ENCODE results near the gene RCC1. TPM values are rescaled to one million over a fixed set of nuclear protein-coding genes. Genes with fewer than 3 reads are reported as not detected.
A peak's percentile ranks its signal among the peaks of the same experiment; 100 is the strongest.

RCC1 gene
- polyA plus RNA-seq, 1 of the 3 experiments (the other 2 are of a cell fraction) = 61.0 TPM

- Histone ChIP-seq H3F3A (replicated peaks; ENCODE audit: insufficient read depth) (peaks cover 73% of the 10 kb centered on the region), H2AFZ (ENCODE audit: low read depth) (no peak overlapping the region), H3K9ac (peak overlapping the region; percentile 99), H3K27me3 (ENCODE audit: insufficient read depth) (no peaks in the 10 kb centered on the region), H3K36me3 (replicated peaks in 1 of 2; ENCODE audit: control insufficient read depth in 1 of 2, insufficient read depth in 2 of 2, low read length in 1 of 2) (peaks cover 44 to 65% of the 10 kb centered on the region in 2 experiments), H3K4me2 (peak overlapping the region; percentile 88), H3K79me2 (ENCODE audit: insufficient read depth) (peaks cover 50% of the 10 kb centered on the region), H3K9me2 (no peaks in the 10 kb centered on the region), H3K4me3 (ENCODE audit: low read depth in 2 of 2, low read length in 1 of 2) (peak overlapping the region; percentile 70 to 98), H3K9me3 (no peaks in the 10 kb centered on the region), H3K27ac (ENCODE audit: low read depth in 2 of 2, low read length in 1 of 2) (peak overlapping the region; percentile 75 to 90), H4K20me1 (ENCODE audit: insufficient read depth) (peaks cover 64% of the 10 kb centered on the region), H3K4me1 (ENCODE audit: control insufficient read depth in 1 of 2, insufficient read depth in 2 of 2, low read depth in 1 of 2, low read length in 1 of 2) (peaks cover 18 to 20% of the 10 kb centered on the region in 2 experiments; a peak in 3 of 4 replicates)
- under 1% methylated on average over 10 of the region's 10 CpGs for WGBS (ENCODE audit: low lambda C conversion rate)
- DNase-seq = no peak
- ChIA-PET CTCF (interaction anchor here (1.1 to 2.4 kb wide), 5 partner anchors 74 to 229 kb away, joined by 3 to 11 read pairs (median 5); partner anchors contain the start of gene YTHDF2), POLR2A (interaction anchor here (0.6 to 2.7 kb wide), 9 partner anchors 10 to 259 kb away, joined by 3 to 9 read pairs (median 4); partner anchors contain the start of genes MED18 and RNU11)
- no peak for TF ChIP-seq RFX5 (IDR thresholded peaks at IDR 0.05; ENCODE audit: low read length)
- TF ChIP-seq POLR2AphosphoS5 (IDR thresholded peaks at IDR 0.05; ENCODE audit: low read depth, low read length) = 0 out of 2 replicates have a peak, but pooled peaks have one; percentile 18
- no peak for TF ChIP-seq YY1 (IDR thresholded peaks at IDR 0.05; ENCODE audit: low read depth)
- no peak for TF ChIP-seq MAX (IDR thresholded peaks at IDR 0.05; ENCODE audit: low read depth)
- TF ChIP-seq MXI1 (IDR thresholded peaks at IDR 0.05; ENCODE audit: low read depth, low read length) = peak; percentile 8; the same call in 1 of the 2 replicates
Observed at GRCh38 chr1:28507646-28508434, 2.0 kb downstream of the RCC1 start.

- peak overlapping the region; percentile 99 for H3K9ac ChIP-seq
- POLR2A ChIA-PET = interaction anchor here (0.6 to 2.7 kb wide), 6 partner anchors 9 to 140 kb away, joined by 3 to 9 read pairs (median 4); partner anchors contain the start of gene RNU11
- H3K4me3 ChIP-seq (ENCODE audit: low read depth in 2 of 2, low read length in 1 of 2) = peak overlapping the region; percentile 70 to 98
- no peaks in the 10 kb centered on the region for H3K9me3 ChIP-seq
- H3K9me2 ChIP-seq = no peaks in the 10 kb centered on the region
- H3K36me3 ChIP-seq (replicated peaks in 1 of 2; ENCODE audit: control insufficient read depth in 1 of 2, insufficient read depth in 2 of 2, low read length in 1 of 2) = peaks cover 44 to 71% of the 10 kb centered on the region in 2 experiments
- CTCF ChIA-PET = interaction anchor here (1.1 to 2.4 kb wide), 6 partner anchors 68 to 228 kb away, joined by 3 to 11 read pairs (median 4); partner anchors contain the start of gene YTHDF2
- peak overlapping the region; percentile 88 for H3K4me2 ChIP-seq
- H3K27ac ChIP-seq (ENCODE audit: low read depth in 2 of 2, low read length in 1 of 2) = peak overlapping the region; percentile 75 to 90
- 0 out of 2 replicates have a peak, but pooled peaks have one; percentile 15 for TF ChIP-seq POLR2AphosphoS5 (IDR thresholded peaks at IDR 0.05; ENCODE audit: low read depth, low read length)
- no peak for TF ChIP-seq EZH2phosphoT487 (IDR thresholded peaks at IDR 0.05; ENCODE audit: borderline replicate concordance, low read depth)
- TF ChIP-seq FOXJ3 (CRISPR knock-in tag; IDR thresholded peaks at IDR 0.05) = no peak
- TF ChIP-seq NFIC (IDR thresholded peaks at IDR 0.05; ENCODE audit: borderline replicate concordance) = no peak
- no peak for TF ChIP-seq RXRA (IDR thresholded peaks at IDR 0.05; ENCODE audit: borderline replicate concordance, low read depth)
- TF ChIP-seq SIN3A (IDR thresholded peaks at IDR 0.05; ENCODE audit: borderline replicate concordance, low read depth, low read length) = no peak
- TF ChIP-seq GATA2 (CRISPR knock-in tag; IDR thresholded peaks at IDR 0.05) = no peak
- TF ChIP-seq MAX (IDR thresholded peaks at IDR 0.05; ENCODE audit: low read depth) = 0 out of 2 replicates have a peak, but pooled peaks have one; percentile 25
- no peak for TF ChIP-seq MXI1 (IDR thresholded peaks at IDR 0.05; ENCODE audit: low read depth, low read length)
- H2AFZ ChIP-seq (ENCODE audit: low read depth) = no peak overlapping the region
- WGBS (ENCODE audit: low lambda C conversion rate) = 6% methylated on average over 5 of the region's 5 CpGs
- no peak for DNase-seq
- H3F3A ChIP-seq (replicated peaks; ENCODE audit: insufficient read depth) = peaks cover 75% of the 10 kb centered on the region
- peaks cover 18 to 20% of the 10 kb centered on the region in 2 experiments; a peak in 3 of 4 replicates for H3K4me1 ChIP-seq (ENCODE audit: control insufficient read depth in 1 of 2, insufficient read depth in 2 of 2, low read depth in 1 of 2, low read length in 1 of 2)
- H3K79me2 ChIP-seq (ENCODE audit: insufficient read depth) = peaks cover 50% of the 10 kb centered on the region
- H4K20me1 ChIP-seq (ENCODE audit: insufficient read depth) = peaks cover 69% of the 10 kb centered on the region
- H3K27me3 ChIP-seq (ENCODE audit: insufficient read depth) = no peaks in the 10 kb centered on the region
Observed at GRCh38 chr1:28508435-28508754, 2.6 kb downstream of the RCC1 start.

All from SK-N-SH (cell line).